ENCODE measurements around the gene CA10.
A peak's percentile ranks its signal among the peaks of the same experiment; 100 is the strongest.

Gene CA10

DNA sequence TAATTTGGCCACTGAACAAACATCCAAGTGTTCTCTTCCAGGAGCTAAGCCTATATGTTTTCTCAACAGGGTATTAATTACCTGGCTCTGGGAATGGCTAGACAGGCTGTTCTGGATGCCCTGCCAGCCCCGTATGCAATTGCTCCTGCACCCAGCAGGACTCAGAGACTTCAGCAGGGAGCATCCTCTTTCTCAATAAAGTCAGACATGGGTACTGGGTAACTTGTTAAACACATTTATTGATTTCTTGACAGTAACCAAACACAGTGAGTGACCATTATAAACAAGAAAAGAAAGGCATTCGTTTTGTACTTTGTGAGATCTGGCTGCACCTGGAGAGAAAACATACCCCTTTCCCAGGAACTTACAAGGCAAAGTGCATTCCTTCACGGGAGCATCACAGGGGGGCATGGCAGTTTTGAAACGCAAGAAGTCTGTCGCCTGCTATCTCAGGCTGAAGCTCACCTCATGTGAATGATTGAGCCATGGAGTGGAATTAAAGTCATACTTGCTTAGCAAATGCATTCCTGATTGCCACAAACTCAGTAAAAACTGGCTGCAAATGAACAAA, 528.3 kb downstream of the CA10 start:
- DNase-seq = no peak

- no peak for DNase-seq
These were observed 529.3 kb downstream of the CA10 start for GRCh38 chr17:51629232-51629631.

DNA sequence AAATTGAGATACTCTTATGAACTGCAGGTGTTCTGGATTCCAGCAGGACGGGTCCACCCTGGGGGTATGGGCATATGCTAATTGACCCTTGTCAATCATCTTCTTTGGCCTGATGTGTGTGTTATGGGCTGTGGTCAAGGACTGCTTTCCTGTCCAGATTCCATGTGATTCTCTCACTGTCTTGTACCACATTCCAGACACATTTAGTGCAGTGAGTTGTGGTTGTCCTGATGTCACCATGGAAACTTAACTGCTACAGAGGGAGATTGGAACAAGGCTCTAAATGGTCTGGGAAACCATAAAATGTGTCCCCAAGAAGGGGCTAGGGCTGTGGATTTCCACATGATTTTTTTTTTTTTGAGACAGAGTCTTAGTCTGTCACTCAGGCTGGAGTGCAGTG, 530.7 kb downstream of the CA10 start:
- no peak for DNase-seq

DNA sequence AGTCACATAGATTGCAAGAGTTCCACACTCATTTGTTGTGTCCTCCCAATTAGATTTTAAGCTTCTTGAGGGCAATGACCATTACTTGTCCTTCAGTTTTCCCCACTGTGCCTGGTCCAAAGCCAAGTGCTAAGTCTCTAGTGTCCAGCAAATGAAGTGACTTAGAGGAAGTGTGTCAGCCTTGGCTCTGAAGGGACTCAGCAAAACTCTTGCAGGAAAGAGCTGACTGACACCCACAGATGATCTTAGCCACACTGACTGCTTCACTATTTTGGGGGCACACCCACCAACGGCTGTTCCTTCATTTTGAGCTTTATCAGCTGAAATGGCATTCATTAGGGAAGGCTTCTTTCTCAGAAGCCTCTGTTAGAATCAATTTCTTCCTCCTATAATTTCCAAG, 540.0 kb downstream of the CA10 start:
- no peak for DNase-seq

GRCh38 chr17:51617986-51618385, 540.5 kb downstream of the CA10 start:
- no peak for DNase-seq

- no peak for DNase-seq
These were observed 545.3 kb downstream of the CA10 start for GRCh38 chr17:51613255-51613654.

DNA sequence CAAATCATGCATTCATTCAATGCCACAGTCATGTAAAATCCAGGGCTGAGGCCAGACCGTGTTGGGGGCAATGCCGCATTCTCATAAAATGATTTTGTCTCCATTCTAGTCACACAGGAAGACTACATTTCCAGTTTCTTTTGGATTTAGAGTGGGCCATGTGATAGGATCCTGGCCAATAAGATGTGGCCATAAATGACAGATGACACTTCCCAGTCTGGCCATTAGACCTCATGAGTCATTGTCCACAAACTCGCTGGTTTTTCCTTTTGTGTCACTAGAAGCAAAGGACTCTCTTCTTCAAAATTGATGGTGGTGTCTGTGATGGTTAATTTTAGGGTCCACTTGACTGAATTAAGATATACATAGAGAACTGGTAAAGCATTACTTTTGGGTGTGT, 545.8 kb downstream of the CA10 start:
- DNase-seq = peak; percentile 22

- DNase-seq = no peak
These were observed 546.9 kb downstream of the CA10 start for GRCh38 chr17:51611585-51611984.

DNA sequence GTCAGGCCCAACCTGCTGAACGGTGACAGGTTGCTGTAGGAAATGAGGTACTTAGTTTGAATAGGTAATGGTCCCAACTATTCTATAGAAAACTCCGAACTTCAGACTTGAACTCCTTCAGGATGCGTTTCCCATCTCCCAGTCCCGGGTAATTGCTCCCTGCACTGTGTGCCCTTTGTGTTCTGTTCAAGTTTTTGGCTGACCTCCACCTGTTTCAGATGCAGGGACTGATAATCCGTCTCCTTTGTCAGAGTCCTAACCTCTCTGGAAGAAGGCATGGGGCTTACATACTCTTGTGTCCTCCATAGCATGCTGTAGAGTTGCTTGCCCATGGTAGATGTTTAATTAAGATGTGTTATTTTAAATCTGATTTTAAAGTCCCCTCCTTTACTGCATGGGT, 547.7 kb downstream of the CA10 start:
- DNase-seq = no peak

DNA sequence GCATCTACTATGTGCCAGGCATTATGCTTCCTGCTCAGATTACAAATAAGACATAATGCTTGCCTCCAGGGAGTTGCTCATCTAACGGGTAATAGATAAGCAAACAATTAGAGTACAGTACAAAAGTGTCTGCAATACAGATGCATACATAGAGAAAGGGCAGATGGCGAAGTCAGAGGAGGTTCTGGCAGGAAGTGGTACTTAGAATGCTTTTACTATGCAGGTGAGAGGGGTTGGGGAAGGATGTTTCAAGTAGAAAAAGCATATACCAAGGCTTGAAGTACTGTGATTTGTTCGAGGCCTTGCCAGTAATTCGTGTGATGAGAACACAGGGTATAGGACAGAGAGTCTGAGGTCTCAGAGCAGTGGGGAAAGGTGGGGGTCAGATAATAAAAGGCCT, 548.4 kb downstream of the CA10 start:
- no peak for DNase-seq

- no peak for DNase-seq
These were observed 550.1 kb downstream of the CA10 start for GRCh38 chr17:51608251-51608933.

GRCh38 chr17:51607512-51607911, 551.0 kb downstream of the CA10 start:
- no peak for DNase-seq

GRCh38 chr17:51604299-51605020, 554.1 kb downstream of the CA10 start:
- no peak for DNase-seq

DNA sequence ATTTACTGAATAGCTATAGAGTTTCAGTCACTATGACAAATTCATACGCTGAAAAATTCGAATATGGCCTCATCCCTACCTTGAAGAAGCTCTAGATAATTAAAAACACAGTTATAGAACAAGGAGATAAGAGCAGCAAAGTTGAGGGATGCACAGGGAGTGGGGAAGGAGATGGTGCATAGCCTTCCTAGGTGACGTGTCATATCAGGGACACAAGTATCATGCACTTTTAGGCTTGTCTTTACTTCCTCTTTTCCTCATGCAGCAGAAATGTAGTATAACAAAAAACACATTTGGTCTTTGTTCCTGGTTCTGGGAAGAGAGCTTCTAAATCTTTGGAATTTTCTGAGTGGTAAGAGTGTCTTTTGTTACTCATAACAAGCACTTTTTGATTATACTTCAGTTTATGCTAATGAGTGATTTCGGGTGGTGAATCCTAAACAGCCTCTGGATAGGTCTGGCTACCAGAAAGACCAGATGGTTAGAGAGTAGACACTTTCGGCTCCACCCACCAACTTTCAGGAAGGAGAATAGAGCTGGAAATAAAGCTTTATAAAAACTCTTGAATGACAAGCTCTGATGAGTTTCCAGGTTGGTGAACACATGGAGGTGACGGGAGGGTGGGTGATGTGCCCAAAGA, 556.8 kb downstream of the CA10 start:
- DNase-seq = peak; percentile 62

GRCh38 chr17:51598824-51599223, 559.7 kb downstream of the CA10 start:
- no peak for DNase-seq

DNA sequence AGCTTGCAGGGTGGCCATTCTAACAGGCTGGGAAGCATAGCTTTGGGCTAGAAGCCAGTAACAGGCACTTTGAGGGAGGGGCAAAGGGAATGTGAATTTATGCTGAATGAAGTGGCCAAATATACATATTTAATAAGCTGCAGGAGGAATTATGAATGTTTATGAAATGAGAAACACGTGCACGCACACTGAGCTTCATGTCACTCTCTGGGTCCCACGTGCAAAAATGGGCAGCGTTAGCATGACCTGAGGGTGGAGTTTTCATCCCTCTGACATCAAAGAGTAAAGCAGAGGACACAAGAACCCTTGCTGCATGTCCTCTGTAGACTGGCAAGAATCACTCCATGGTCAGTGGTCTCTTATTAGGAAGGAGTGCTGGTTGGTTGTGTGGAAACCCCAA, 561.2 kb downstream of the CA10 start:
- no peak for DNase-seq

GRCh38 chr17:51595826-51596398, 562.6 kb downstream of the CA10 start:
- DNase-seq = no peak

DNA sequence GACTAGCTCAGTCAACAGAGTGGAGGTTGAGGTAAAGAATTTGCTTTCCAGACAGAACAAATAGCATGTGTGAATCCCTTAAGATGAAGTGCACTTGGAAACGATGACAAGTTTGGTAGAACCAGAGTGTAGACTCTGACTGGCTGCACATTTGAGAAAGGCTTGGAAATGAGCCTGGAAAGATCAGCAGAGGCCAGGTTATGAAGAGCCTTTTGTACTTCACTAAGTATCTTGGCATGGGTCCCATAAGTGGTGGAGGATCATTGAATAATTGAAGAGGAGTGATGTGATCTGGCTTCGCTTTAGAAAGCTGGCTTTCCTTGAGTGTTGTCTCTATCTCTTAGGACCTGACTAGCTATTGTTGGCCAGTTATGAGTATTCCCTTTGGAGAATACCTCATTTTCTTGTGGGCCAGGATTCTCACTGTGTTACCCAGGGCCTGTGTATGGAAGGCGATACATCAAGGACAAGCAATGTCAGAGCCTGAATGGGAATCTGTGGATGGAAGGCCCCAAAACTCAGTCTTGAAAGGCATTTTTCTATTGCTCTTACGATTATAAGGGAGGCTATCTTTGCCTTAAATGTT, 568.4 kb downstream of the CA10 start:
- no peak for DNase-seq

- DNase-seq = no peak
These were observed 570.5 kb downstream of the CA10 start for GRCh38 chr17:51588063-51588462.

DNA sequence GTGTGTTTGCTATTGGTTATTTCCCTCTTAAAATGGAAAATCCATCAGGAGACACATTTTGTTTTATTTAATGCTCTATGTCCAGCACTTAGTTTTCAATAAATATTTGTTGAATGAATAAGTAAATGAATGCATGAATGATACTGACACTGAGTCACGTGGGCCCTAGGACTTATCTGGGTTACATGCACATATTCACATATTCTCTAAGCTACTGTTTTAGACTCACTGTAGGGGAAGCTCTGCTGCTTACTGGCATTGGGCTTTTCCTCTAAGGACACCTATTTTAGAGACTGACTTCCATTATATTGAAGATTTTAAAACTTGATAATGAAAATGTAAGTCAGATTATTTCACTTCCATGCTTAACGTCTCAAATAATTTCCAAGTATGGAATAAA, 571.0 kb downstream of the CA10 start:
- no peak for DNase-seq

DNA sequence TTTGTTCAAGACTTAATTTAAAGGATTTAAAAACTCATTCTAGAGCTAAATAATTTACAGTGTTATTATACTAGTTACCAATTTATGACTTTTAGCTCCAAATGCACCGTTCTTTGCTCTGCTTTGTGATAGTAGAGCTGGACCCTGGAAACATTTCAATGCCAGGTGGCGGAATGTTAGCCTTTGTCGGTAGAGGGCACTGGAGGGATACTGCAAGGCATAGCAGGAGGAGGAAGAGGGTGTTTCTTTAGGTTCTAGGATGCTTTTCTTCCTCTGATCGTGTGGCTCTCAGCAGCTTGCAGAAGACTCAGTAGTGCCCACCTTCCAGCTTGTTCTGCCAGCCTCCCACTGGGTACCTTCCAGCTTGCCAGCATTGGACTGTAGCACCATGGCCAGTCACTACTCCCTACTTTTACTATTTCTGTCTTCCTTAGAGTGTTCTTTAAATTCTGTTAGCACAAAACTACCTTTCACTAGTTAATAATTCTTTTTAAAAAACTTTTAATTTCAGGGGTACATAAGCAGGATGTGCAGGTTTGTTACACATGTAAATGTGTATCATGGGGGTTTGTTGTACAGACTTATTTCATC, 572.9 kb downstream of the CA10 start:
- peak; percentile 2 for DNase-seq

GRCh38 chr17:51580869-51581268, 577.6 kb downstream of the CA10 start:
- peak; percentile 91 for DNase-seq

Measured in MV-4-11 (cell line).